ENCODE results near the gene BRDT. TPM values are rescaled to one million over a fixed set of nuclear protein-coding genes. Genes with fewer than 3 reads are reported as not detected.

BRDT gene
- total RNA-seq, 1 experiment from 2014 or later, result not detected

DNA sequence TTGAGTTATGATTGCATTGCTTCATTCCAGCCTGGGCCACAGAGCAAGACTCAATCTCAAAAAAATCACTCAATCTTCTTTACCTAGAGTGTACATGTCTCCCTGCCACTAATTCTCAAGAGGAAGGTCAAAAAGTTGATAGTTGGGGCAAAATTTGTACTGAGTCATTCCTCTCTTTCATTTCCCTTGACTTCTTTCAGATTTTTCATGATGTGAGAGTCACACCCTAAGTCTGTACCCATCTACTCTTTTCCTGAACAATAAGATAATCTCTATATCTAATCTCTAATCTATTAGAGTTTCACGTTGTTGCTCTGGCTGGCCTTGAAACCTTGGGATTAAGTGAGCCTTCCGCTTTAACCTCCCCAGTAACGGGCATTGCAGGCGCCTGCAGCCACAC is 1.1 kb upstream of the BRDT start:
- no peaks in the 10 kb centered on the region for H3K4me1 ChIP-seq (ENCODE audit: control insufficient read depth, insufficient read depth, low read length)
- POLR2A ChIA-PET, result no interaction called here
- no peaks in the 10 kb centered on the region for H3K36me3 ChIP-seq (ENCODE audit: control insufficient read depth, insufficient read depth, low read length)
- no peaks in the 10 kb centered on the region for H3K9me3 ChIP-seq (ENCODE audit: control insufficient read depth, insufficient read depth, low read depth, low read length)
- ATAC-seq (no peak), DNase-seq (ENCODE audit: low read depth, low spot score) (no peak)
- TF ChIP-seq POLR2AphosphoS5 (IDR thresholded peaks at IDR 0.05; ENCODE audit: low read depth, low read length), result no peak
- TF ChIP-seq TCF7L2 (IDR thresholded peaks at IDR 0.05; ENCODE audit: low read depth, low read length), result no peak
- no peak for TF ChIP-seq SIN3A (IDR thresholded peaks at IDR 0.05; ENCODE audit: borderline replicate concordance, insufficient read depth, low read depth, low read length)
- TF ChIP-seq CTCF (IDR thresholded peaks at IDR 0.05), result no peak
- no peak for TF ChIP-seq REST (IDR thresholded peaks at IDR 0.05; ENCODE audit: insufficient read depth in 1 of 2, low read depth in 2 of 2, low read length in 1 of 2)
- no peak overlapping the region for H3K4me3 ChIP-seq (ENCODE audit: low read depth in 2 of 2, low read length in 2 of 2)
- in situ Hi-C loops (cut with HindIII; ENCODE audit: low pct_unique_long_range_greater_than_20kb, low sequenced_read_pairs), result no loop called here
- H3K27me3 ChIP-seq (ENCODE audit: control insufficient read depth, insufficient read depth, low read length), result no peaks in the 10 kb centered on the region
- intact Hi-C loops (cut with micrococcal nuclease; ENCODE audit: unreplicated experiment), result no loop called here
- H3K27ac ChIP-seq (ENCODE audit: low read length), result no peak overlapping the region
- CTCF ChIA-PET, result no interaction called here
- BruUV-seq (replicated peaks), result no TSS peak

DNA sequence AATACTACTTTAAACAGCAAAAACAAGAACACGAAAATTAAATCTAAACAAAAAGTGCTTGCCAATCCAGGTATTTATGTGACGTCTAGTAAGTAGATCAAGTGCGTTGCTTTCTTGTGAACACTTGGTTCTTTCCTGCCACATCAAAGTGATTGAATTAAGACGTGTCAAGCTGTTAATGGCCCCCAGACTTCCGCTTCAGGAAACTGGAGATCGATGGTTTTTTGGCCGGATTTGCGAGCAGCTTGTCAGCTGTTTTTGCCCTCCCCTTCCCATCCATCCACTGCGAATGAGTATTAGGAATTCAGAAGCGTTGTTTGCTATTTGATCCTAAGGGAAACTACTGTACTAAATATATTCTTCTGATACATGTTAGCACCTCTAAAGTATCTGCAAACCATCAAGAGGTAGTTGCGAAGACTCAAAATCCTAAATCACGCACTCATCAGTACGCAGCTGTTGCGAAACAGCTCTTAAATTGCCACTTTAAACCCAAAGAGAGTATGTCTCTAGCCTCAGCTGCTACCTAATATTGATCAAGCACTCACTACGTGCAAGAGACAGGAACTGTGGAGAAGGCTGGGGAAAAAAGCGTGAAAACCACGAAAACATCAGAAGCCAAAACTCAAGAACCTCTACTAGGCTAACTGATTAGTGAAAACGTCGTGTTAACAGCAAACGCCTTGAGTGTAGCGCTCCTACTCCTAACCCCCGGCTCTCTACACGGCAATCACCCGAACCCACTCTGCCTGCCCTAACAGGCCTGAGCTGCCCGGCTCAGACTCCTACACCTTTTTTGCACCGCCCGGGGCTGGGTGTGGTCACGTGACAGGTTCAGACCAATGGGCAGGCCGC is 473 bp upstream of the BRDT start:
- in situ Hi-C loops (cut with HindIII; ENCODE audit: low pct_unique_long_range_greater_than_20kb, low sequenced_read_pairs) (no loop called here), intact Hi-C loops (cut with micrococcal nuclease; ENCODE audit: unreplicated experiment) (no loop called here)
- H3K36me3 ChIP-seq (ENCODE audit: control insufficient read depth, insufficient read depth, low read length), result no peaks in the 10 kb centered on the region
- DNase-seq (ENCODE audit: low read depth, low spot score) (no peak), ATAC-seq (no peak)
- POLR2A ChIA-PET, result no interaction called here
- no peak overlapping the region for H3K4me3 ChIP-seq (ENCODE audit: low read depth in 2 of 2, low read length in 2 of 2)
- H3K4me1 ChIP-seq (ENCODE audit: control insufficient read depth, insufficient read depth, low read length), result no peaks in the 10 kb centered on the region
- TF ChIP-seq POLR2AphosphoS5 (IDR thresholded peaks at IDR 0.05; ENCODE audit: low read depth, low read length) (no peak), TCF7L2 (IDR thresholded peaks at IDR 0.05; ENCODE audit: low read depth, low read length) (no peak), CTCF (IDR thresholded peaks at IDR 0.05) (no peak), REST (IDR thresholded peaks at IDR 0.05; ENCODE audit: insufficient read depth in 1 of 2, low read depth in 2 of 2, low read length in 1 of 2) (no peak), SIN3A (IDR thresholded peaks at IDR 0.05; ENCODE audit: borderline replicate concordance, insufficient read depth, low read depth, low read length) (no peak)
- BruUV-seq (replicated peaks), result no TSS peak
- CTCF ChIA-PET, result no interaction called here
- no peak overlapping the region for H3K27ac ChIP-seq (ENCODE audit: low read length)
- H3K27me3 ChIP-seq (ENCODE audit: control insufficient read depth, insufficient read depth, low read length), result no peaks in the 10 kb centered on the region
- H3K9me3 ChIP-seq (ENCODE audit: control insufficient read depth, insufficient read depth, low read depth, low read length), result no peaks in the 10 kb centered on the region

Measured in Panc1 (cell line).